Measurements from ENCODE around the gene PCDHB12.
"Not testable (repeated sequence)": the region's sequence is repeated elsewhere in the genome, so short reads cannot be mapped to it uniquely, and the experiment has no call there.

PCDHB12 gene

GRCh38 chr5:141216035-141216434, 7.5 kb downstream of the PCDHB12 start:
- DNase-seq (ENCODE audit: low spot score), result not testable (repeated sequence)

GRCh38 chr5:141223112-141223783, 14.7 kb downstream of the PCDHB12 start, which contains the start of gene PCDHB14:
Gene PCDHB14 (plus strand): TSS chr5:141223343. CDS start chr5:141223506, 163 bp downstream.
- no peak for DNase-seq (ENCODE audit: low spot score)
- TF ChIP-seq CTCF (IDR thresholded peaks at IDR 0.05; ENCODE audit: extremely low read depth, missing control alignments), result no peak

GRCh38 chr5:141224844-141225243, 16.3 kb downstream of the PCDHB12 start:
- DNase-seq (ENCODE audit: low spot score), result not testable (repeated sequence)

GRCh38 chr5:141225421-141225820, 16.9 kb downstream of the PCDHB12 start:
- not testable (repeated sequence) for DNase-seq (ENCODE audit: low spot score)

GRCh38 chr5:141234109-141234667, 25.7 kb downstream of the PCDHB12 start:
- no peak for DNase-seq (ENCODE audit: low spot score)

GRCh38 chr5:141235922-141236321, 27.4 kb downstream of the PCDHB12 start:
- DNase-seq (ENCODE audit: low spot score), result not testable (repeated sequence)

More at GRCh38 chr5:141234109-141234667, 25.7 kb downstream of the PCDHB12 start:
- TF ChIP-seq CTCF (IDR thresholded peaks at IDR 0.05; ENCODE audit: extremely low read depth, missing control alignments), result no peak

- DNase-seq (ENCODE audit: low spot score), result no peak
- TF ChIP-seq CTCF (IDR thresholded peaks at IDR 0.05; ENCODE audit: extremely low read depth, missing control alignments), result no peak
Measured at GRCh38 chr5:141236516-141237313, 28.2 kb downstream of the PCDHB12 start.

GRCh38 chr5:141241496-141241895, 33.0 kb downstream of the PCDHB12 start:
- no peak for TF ChIP-seq CTCF (IDR thresholded peaks at IDR 0.05; ENCODE audit: extremely low read depth, missing control alignments)
- DNase-seq (ENCODE audit: low spot score), result no peak

GRCh38 chr5:141245250-141245717, 36.8 kb downstream of the PCDHB12 start, which contains the start of gene PCDHB15:
Gene PCDHB15 (plus strand): TSS chr5:141245395. CDS start chr5:141245579, 184 bp downstream.
- TF ChIP-seq CTCF (IDR thresholded peaks at IDR 0.05; ENCODE audit: extremely low read depth, missing control alignments), result no peak
- DNase-seq (ENCODE audit: low spot score), result no peak

GRCh38 chr5:141246971-141247370, 38.5 kb downstream of the PCDHB12 start:
- not testable (repeated sequence) for DNase-seq (ENCODE audit: low spot score)

GRCh38 chr5:141247434-141247833, 38.9 kb downstream of the PCDHB12 start:
- not testable (repeated sequence) for DNase-seq (ENCODE audit: low spot score)
